Measurements from ENCODE around the gene LMOD3.

GRCh38 chr3:69161587-69162307 is 39.4 kb upstream of the LMOD3 start:
- TF ChIP-seq CTCF (IDR thresholded peaks at IDR 0.05 in 2 of 3, conservative IDR thresholded peaks at IDR 0.05 in 1 of 3; ENCODE audit: insufficient read depth in 2 of 3, low read depth in 1 of 3, low read length in 3 of 3): peak; percentile 67 to 82 (median 71)
- no peak for TF ChIP-seq MNT (conservative IDR thresholded peaks at IDR 0.05)
- TF ChIP-seq HNRNPK (IDR thresholded peaks at IDR 0.05; ENCODE audit: low read depth, low read length, poor library complexity, severe bottlenecking): no peak
- TF ChIP-seq MED1 (CRISPR knock-in tag; IDR thresholded peaks at IDR 0.05; ENCODE audit: borderline replicate concordance): no peak
- TF ChIP-seq ZZZ3 (IDR thresholded peaks at IDR 0.05): no peak
- no peak for TF ChIP-seq FOXA3 (CRISPR knock-in tag; conservative IDR thresholded peaks at IDR 0.05 in 1 of 2, IDR thresholded peaks at IDR 0.05 in 1 of 2)
- no peak for TF ChIP-seq MYNN (IDR thresholded peaks at IDR 0.05)
- TF ChIP-seq MYNN (CRISPR knock-in tag; IDR thresholded peaks at IDR 0.05): no peak
- TF ChIP-seq JUN (IDR thresholded peaks at IDR 0.05; ENCODE audit: borderline replicate concordance, low read depth, low read length): no peak
- TF ChIP-seq JUN (CRISPR knock-in tag; IDR thresholded peaks at IDR 0.05; ENCODE audit: borderline replicate concordance): no peak

Data from K562 (cell line).